ENCODE data around the gene FAM25G.
"Not testable (repeated sequence)": the region's sequence is repeated elsewhere in the genome, so short reads cannot be mapped to it uniquely, and the experiment has no call there.

The FAM25G gene

DNA sequence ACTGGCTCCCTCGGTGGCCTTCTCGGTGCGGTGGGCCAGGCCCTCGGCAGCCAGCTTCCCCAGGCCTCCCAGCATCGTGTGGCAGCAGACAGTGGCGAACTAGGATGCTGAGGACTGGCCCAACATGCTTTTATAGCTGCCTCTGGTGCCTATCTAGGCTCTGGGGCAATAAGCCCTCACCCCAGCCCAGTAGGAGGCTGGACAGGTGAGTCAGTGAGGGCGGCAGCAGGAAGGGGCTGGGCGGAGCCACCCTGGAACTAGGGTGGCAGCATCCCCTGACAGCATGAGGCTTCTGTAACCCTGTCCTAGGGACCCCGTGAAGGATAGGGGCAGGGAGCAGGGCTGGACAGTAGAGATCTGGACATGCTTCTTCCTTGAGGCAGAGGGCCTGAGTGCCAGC, at the start of gene FAM25G:
TSS of gene FAM25G (minus strand) at position 101 of the 400 bp plus-strand sequence. CDS start at position 75, 26 bp downstream.
- not testable (repeated sequence) for DNase-seq (ENCODE audit: low spot score)

DNA sequence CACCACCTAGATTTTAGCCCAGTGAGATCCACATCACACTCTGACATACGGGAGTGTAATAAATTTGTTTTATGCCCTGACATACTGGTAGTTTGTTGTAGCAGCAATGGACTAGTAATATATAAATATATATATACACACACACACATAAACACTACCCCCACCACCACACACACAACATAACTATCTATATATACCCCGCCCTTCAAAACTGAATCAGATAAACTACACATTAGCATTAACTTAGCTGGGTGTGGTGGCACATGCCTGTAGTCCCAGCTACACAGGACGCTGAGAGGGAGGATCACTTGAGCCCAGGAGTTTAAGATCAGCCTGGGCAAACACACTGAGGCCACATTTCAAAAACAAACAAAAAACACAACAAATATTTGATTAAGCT, 44.9 kb upstream of the FAM25G start:
- DNase-seq (ENCODE audit: low spot score) = not testable (repeated sequence)

DNA sequence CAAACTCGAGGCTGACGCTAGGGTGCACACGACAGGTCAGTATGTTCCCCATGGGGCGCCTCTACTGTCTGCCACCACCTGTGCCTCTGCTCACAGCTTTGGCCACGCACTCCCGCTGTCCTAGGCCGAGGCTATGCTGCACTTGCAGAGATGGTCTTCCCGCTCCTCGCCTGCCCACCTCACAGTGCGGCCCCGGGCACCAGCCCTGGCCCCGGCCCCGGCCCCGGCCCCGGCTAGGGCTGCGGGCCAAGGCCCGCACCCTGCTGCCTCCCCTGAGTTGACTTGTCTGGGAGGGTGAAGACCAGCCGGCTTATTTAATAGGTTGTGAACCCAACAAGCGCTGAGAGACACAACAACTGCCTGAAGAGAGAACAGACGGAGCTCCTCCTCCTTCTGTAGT, 32.0 kb upstream of the FAM25G start, which contains the start of gene AGAP9:
TSS of gene AGAP9 (minus strand) at position 164 of the 400 bp plus-strand sequence. CDS start at position 52, 112 bp downstream.
- DNase-seq (ENCODE audit: low spot score) = not testable (repeated sequence)

DNA sequence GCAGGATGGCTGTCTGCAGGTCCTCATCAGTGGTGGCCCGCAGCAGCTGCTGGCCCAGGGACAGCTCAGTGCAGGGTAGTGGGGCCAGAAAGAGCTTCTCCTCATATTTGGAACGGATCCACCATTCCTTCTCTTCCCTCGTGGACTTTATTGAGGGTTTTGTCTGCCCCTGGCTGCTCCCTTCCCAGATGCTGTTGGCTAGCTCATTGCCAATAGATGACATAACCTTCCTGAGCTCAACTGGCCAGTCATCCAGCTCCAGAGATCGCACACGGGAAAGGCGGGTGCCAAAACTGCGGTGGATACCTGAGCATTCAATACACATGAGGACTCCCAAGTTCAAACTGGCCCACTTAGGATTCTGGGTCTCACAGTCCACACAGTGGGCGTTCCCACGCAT, 10.8 kb upstream of the FAM25G start:
- DNase-seq (ENCODE audit: low spot score) = not testable (repeated sequence)

DNA sequence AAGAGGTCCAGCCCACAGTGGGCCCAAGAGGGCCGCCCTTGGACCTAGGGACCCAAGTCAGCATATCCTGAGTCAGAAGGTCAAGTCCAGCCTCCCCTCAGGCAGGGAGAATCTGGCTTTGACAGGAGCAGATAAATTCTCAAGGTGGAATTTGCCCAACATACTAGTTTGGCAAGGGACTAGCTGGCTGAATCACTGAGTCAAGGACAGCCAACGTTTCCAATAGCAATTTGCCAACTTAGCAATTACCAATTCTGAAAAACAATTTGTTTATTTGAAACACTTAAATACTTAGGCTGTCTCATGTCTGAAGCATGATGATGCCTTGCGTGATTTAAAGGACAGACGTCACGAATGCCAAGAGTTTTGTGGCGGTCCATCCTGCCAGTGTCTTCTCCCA, 2.7 kb upstream of the FAM25G start:
- not testable (repeated sequence) for DNase-seq (ENCODE audit: low spot score)

DNA sequence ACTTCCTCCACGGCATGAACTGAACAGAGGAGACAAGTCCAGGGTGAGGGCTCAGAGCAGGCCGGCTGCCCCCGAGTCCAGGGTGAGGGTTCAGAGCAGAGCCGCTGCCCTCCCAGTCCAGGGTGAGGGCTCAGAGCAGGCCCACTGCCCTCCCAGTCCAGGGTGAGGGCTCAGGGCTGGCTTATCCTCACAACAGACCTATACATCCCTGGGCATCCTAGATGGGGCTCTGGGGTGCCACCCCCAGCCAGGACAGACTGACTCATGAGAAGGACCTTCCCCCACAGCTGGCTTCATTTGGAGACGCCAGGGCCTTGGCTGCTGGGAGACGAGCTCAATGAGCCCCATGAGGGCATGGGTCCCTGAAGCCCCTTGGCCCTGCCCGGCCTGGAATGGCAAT, 1.9 kb downstream of the FAM25G start:
- not testable (repeated sequence) for DNase-seq (ENCODE audit: low spot score)

DNA sequence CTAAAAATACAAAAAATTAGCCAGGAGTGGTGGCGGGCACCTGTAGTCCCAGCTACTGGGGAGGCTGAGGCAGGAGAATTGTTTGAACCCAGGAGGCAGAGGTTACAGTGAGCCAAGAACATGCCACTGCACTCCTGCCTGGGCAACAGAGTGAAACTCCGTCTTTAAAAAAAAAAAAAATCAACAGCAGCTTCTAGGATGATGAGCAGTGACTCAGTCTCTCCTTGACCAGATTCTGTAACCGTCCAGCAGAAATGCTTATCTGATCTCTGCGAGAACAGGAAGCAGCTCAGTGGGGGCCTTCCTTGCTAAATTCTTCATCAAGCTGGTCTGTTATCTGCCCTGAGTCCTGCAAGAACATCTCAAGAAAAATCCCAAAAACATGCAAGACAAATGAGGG, 5.6 kb downstream of the FAM25G start:
- not testable (repeated sequence) for DNase-seq (ENCODE audit: low spot score)

DNA sequence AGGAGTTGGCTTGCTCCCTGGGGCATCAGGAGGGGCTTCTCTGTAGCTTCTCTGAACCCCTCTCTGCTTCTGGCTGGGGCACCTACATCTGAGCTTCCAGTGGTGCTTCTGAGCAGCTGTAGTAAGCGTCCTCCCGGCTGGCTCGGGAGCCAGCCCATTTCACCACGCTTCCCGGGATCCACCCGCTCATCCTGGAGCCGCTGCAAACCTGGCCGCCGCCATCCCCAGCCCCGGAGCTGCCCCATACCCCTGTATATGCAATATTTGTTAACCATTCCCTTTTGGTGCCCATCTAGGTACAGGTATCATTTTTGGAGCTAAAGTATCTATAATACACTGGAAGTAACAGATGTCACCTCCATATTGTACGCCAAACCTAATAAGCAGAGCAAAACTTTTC, 6.7 kb downstream of the FAM25G start:
- not testable (repeated sequence) for DNase-seq (ENCODE audit: low spot score)

DNA sequence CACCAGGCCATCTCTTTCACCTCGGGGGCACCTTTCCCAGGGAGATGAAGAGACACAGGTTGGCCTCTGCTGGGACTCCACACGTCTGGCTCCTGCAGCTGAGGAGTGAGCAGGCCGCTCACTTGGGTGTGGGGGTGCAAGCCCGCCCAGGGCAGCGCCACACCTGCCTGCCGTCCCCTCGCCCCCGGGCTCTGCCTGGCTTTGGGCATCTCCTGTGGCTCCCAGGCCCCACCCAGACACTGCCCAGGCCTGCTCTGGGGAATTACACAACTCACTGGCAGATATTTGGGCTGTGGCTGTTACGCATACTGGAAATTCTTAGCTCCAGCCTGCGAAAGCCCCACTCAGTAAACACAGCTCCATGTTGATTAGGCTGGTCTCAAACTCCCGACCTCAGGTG, 7.6 kb downstream of the FAM25G start, which contains the start of gene ANXA8:
TSS of gene ANXA8 (minus strand) at position 193 of the 400 bp plus-strand sequence. CDS start at position 11, 182 bp downstream.
- not testable (repeated sequence) for DNase-seq (ENCODE audit: low spot score)

DNA sequence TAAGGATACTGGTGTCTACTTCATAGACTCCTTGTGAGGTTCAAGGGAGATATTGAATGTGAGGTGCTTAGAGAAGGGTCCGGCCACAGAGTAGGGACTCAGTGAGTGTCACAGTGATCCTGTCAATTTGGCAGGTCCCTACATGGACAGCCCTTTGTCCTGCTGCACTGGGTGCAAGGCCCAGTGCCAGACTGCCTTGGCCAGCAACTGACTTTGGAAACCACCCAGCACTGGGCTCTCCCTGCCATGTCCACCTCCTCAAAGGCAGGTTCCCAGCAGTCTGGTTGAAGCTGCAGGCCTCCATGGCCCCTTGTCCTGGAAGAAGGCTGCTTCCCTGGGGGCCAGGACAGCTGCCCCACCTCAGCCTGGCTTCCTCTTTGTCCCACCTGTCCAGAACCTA, 9.1 kb downstream of the FAM25G start:
- DNase-seq (ENCODE audit: low spot score) = not testable (repeated sequence)

DNA sequence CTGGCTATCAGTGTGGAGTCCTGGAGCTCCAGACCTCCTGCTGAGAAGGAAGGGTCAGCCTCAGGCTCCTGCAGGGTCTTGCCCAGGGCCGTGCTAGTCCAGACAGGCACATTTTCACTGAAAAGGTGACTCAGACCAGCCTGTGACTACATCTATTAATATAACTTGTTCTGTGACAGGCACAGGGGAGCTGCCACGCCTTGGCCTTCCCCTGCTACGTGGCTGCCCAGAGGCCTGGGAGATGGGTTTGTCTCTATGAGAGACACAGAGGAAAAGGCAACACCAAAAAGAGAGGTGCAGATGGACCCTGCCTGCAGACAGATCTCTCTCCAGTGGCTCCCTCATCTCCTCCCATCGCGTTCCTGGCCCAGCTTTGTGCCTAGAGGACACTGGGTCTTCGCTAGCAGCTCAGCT, 9.7 kb downstream of the FAM25G start:
- DNase-seq (ENCODE audit: low spot score) = not testable (repeated sequence)

DNA sequence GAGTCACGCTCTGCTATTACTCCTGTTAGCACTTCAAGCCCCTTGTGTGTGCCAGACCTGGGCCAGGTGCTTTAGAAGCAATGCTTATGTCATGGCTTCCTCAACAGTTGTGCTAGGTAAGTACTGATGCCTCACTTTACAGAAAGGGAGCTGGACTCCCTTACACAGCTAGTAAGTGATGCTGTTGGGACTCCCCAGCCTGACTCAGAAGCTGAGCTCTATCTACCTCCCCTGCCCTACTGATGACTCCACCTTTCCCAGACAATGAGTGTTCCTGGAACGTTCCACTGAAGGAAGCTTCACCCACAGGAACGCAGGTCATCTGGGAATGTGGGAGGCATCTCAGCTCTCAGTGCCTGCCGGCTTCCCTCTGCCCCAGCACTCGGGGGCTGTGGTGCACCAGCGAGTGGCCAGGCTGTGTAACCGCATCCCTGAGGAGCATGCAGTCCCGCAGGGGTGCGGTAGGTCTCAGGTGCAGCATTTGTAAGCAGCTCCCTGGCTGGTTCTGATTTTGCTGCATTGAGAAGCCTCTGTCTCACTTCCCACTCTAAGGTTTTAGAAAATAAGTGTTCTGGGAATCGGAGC, 10.2 kb downstream of the FAM25G start:
- not testable (repeated sequence) for DNase-seq (ENCODE audit: low spot score)

DNA sequence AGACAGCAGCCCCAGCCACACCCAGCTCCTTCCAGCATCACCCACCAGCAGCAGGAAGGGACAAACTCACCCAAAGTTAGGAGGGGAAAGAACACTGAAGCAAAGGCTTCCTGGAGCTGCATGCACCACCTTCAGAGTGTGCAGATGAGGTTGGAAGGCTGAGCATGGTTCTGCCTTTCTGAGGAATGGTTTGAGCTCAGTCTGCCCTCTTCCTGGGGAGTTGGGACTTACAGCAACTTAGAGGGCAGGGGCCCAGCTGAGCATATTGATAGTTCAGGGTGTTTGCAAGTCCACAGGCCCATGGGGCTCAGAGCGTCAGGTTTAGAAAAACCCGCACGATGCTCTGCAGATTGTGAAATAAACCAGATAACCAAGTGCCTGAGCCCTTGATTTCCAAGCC, 11.4 kb downstream of the FAM25G start:
- DNase-seq (ENCODE audit: low spot score) = not testable (repeated sequence)

DNA sequence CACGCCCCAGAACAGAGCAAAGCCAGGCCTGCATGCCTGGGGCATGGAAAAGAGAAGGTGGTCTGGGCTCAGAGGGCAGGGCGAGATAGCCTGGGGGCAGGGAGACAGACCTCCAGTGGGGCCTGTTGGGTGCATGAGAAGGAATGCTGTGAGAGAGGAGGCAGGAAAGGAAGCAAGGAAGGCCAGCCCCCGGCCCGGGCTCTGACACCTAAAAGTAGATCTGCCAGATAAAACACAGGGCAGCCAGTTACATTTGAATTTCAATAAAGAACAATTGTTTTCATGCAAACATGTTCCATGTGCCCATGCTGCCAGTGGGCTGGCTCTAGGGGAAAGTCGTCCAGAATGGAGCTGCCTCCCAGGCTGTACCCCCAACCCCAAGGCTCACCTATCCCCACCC, 13.4 kb downstream of the FAM25G start:
- not testable (repeated sequence) for DNase-seq (ENCODE audit: low spot score)

DNA sequence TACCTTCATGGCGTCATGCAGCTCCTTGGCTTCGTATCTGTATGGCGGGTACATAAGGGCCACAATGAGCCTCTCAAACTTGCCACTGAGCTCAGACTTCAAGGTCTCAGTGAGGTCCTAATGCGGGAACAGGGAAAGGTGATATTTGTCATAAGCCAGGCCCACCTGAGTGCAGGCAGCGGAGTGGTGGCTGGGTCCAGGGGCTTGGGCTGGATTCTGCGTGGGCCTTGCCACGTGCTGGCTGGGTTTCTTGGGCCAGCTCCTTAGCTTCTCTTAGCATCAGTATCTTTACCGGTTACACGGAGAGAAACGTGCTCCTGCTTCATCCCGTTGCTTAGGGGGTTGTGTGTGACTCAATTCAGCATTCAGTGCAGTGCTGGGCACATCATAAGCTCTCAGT, 14.4 kb downstream of the FAM25G start:
- DNase-seq (ENCODE audit: low spot score) = not testable (repeated sequence)

DNA sequence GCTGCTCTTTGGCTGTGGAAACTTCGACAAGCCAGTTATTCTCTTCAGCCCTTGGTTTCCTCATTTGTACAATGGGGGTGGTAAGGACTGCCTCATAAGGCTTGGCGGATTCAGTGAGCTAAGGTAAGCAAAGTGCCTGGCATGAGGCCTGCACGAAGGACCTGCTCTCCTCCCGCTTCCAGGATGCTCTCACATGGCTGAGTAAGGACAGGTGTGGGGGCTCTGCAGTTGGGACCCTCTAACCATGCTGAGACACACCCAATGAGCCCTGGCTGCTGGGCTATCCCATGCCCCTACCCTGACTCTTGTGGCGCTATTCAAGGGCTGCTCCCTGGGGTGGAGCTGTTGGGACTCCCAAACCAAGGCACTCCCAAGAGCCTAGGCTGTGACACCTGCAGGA, 16.4 kb downstream of the FAM25G start:
- DNase-seq (ENCODE audit: low spot score) = not testable (repeated sequence)

DNA sequence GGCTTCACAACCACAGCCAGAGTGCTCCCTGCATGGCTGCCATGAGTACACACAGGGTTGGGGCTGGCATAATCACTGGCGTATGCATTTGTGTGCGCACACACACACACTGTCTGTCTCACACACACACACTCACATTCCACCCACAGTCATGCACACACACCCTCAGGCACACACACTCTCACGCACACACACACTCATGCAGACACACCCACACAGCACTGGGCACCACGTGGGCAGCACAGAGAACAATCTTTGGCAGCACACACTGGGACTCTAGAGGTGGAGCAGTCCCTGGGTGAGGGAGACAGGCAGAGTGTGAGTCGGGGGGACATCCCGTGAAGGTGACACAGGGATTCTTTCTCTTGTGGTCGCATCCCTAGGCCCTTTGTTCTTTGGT, 18.0 kb downstream of the FAM25G start:
- not testable (repeated sequence) for DNase-seq (ENCODE audit: low spot score)

DNA sequence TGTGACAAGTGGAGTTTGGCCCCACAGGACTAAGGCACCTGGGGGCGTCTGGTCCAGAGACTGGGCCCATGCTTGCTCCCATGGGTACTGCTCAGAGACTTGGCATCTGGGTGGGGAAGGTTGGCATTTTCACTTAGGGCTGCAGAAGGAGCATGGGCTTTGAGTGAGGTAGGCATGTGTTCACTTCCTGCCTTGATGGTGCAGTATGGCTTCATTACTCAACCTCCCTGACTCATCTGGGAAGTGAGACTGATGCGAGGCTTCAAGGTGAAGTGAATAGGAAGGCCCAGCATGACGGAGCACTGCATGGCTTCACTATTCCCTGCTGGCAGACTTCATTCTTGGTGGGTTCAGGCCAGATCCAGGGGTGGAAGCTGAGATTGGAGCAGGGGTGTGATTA, 18.9 kb downstream of the FAM25G start:
- DNase-seq (ENCODE audit: low spot score) = not testable (repeated sequence)

DNA sequence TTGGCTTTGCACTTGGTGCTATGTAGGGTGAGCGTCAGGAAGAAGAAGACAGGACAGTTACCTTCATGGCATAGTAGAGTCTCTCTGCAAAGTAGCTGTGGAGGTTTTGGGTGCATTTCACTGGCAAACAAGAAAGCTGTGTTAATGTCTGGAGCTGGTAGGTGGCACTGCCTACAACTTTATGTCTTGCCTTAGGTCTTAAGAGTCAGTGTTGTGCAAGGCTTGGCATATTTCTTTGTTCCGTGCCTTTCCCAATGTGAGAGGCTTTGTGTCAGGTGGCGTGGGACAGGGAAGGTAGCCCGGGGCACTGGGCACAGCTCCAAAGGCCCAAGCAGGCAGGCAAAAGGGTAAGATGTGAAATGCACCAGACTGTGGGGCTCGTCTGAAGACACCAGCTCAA, 19.4 kb downstream of the FAM25G start:
- DNase-seq (ENCODE audit: low spot score) = not testable (repeated sequence)

DNA sequence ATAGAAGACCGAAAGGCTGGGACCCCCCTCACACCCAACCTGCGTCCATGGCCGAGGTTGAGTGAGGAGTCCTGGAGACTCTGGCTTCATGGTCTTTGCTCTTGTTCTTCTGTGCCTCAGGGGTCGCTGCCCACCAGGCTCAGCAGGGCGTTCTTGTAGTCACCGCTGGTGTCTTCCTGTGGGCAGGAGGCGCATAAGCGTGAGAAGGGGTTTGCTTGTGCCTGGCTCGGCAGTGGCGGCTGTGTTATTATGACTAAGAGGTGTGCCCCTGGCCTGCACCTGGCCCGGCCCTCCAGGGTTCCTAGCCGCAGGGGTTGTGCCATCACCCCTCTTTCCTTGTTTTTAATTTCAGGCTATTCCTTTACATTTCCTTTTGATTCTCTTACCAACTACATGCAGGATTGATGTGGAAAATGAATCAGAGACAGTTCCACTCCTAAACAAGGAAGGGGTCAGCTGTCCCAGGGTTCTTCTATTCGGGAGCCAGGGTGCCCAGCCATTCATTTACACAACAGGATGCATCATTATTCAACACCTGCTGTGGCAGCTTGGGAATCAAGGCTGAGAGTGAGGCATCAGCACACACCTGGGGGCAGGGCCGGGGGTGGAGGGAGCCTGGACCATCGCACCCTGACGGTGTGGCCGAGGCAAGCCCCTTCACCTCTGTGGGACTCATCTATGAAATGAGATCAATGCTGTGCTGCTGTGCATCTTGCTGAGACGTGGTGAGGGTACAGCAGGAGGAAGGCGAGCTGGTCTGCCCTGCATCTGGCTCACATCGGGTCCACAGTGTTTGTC, 22.6 kb downstream of the FAM25G start:
- DNase-seq (ENCODE audit: low spot score) = not testable (repeated sequence)

DNA sequence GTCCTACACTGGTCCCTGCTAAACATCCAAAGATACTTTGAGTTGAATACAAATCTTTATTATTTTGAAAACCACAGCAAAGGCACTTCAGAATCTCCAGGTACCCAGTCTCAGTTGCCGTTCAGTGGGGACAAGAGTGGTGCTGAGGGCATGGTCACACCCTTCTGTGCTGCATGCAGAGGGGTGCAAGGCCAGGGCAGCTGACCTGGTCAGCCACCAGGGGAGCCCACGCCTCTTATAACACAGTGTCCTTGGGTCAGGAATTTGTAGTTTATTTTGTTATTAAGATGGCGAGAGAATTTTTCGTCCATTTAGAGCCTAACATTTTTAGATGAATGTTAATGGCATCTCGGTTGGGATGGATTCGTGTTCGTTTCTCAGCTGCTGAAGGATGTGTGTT, 23.5 kb downstream of the FAM25G start:
- not testable (repeated sequence) for DNase-seq (ENCODE audit: low spot score)

DNA sequence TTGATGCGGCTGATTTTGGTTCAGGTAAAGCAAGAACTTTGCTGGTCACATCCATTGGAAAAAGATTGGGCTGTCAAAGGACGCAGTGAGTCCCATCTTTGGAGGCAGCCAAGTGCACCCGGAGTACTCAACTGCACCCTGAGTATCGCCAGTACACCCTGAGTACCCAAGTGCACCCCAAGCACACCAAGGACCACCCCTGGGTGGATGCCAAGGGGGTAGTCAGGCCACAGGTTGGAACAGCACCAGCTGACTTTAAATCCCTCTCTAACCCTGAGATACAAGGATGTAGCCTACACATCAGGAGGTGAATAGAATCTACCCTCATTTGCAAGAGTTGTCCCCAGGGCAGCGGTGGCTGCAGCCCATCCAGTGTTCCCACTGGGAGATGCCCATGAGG, 24.0 kb downstream of the FAM25G start:
- not testable (repeated sequence) for DNase-seq (ENCODE audit: low spot score)
